GM19455 (cell line): ENCODE data around the gene NET1.

Experiments
- ATAC-seq: cut with Tn5 transposase; IDR thresholded peaks from one replicate; pipeline ENCODE4 v1.9.1; 2021; ENCODE audit not compliant: unreplicated experiment

The NET1 gene

DNA sequence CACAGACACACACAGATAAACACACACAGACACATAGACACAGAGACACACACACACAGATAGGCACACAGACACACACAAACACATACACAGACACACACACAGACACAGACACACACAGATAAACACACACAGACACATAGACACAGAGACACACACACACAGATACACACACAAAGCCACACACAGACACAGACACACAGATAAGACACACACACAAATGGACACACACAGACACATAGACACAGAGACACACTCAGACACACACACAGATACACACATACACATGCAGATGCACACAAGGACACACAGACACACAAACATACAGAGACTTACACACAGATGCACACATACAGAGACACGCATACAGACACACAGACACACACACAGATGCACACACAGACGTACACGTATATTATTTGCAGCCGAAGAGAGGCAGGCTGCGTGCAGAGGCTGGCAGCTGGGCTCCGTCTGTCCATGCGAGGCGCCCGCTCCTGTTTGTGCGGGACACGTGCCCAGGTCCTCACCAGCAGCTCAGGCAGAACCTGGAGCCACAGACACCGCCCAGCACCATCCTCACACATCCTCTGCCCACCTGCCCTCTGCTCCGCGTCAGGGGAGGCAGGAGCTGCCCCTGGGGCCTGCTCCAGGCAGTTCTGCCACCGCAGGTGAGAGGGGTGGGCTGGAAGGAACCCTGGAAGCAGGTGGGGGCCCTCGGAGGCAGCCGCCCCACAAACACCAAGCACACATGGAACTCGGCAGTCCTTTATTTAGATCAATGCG is 85.8 kb downstream of the NET1 start:
- no peak for ATAC-seq

DNA sequence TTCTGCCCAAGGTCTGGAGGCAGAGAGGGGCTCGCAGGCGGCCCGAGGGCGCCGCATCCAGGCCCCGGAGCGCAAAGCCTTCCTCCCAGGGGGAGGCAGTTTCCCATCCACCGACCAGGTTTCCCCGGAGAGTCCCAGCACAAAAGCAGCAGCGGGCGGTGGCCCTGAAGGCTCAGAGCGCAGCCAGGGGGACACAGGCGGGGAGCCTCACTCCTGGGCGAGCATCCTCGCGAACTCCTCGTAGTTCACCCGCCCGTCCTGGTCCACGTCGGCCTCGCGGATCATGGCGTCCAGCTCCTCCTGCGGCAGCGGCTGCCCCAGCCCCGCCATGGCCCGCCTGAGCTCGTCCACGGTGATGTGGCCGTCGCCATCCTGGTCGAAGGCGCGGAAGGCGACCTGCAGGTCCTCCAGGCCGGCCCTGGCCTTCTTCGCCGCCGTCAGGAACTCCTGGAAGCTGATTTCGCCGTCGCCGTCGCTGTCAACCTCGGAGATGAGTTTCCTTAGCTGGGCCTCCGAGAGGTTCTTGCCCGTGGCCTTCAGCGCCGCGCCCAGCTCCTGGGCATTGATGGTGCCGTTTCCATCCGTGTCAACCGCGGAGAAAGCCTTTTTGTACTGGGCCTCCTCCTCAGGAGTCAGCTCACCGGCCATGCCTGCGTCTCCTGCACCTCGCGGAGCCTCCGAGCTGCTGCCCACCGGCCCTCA is 86.6 kb downstream of the NET1 start:
- ATAC-seq = no peak

GRCh38 chr10:5499493-5500140 is 87.3 kb downstream of the NET1 start, which contains the start of gene CALML5:
Gene CALML5, minus strand, starts transcription at chr10:5499570. Its CDS starts 132 bp downstream, at chr10:5499438.
- ATAC-seq = no peak

- ATAC-seq = no peak
Observed at GRCh38 chr10:5500162-5500670, 87.9 kb downstream of the NET1 start.

DNA sequence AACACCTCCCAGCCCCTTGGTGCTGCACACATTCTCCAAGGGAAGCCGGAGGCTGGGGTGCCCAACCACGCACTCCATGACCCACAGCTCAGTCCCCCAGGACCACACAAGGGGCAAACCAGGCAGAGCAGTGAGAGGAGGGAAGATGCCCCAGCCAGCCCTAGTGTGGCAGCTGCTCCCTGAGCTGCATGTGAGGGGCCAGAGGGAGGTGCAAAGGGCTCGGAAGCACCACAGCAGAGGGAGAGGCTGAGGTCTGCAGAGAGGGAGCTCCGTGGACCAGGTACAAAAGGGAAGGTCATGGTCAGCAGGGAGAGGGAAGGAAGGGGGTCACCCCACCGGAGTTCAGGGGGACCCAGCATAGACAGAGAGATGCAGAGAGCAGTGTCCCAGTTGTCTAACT is 88.6 kb downstream of the NET1 start:
- ATAC-seq = no peak

DNA sequence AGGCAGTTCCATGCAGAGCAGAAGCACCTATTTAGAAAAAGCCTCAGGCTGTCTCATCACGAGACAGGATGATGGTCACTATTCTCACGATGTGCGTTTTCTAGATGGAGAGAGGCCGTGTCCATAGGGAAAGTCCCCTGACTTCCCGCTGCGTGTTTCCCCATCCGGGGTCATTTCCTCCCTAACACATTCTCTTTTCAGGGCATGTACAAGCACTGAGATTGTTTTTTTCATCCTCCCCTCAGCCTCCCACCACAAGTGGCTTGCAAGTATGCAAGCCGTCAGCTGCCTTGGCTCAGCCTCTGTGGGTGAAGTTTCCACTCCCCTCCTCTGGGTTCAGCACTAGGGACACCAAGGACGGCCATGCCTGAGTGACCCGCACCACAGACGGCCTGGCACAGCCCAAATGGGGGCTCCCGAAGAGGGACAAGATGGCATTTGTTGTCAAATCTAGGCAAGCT is 89.7 kb downstream of the NET1 start:
- ATAC-seq = no peak

GRCh38 chr10:5502571-5503476 is 90.5 kb downstream of the NET1 start:
- no peak for ATAC-seq

- no peak for ATAC-seq
Observed at GRCh38 chr10:5503477-5503835, 91.1 kb downstream of the NET1 start.

DNA sequence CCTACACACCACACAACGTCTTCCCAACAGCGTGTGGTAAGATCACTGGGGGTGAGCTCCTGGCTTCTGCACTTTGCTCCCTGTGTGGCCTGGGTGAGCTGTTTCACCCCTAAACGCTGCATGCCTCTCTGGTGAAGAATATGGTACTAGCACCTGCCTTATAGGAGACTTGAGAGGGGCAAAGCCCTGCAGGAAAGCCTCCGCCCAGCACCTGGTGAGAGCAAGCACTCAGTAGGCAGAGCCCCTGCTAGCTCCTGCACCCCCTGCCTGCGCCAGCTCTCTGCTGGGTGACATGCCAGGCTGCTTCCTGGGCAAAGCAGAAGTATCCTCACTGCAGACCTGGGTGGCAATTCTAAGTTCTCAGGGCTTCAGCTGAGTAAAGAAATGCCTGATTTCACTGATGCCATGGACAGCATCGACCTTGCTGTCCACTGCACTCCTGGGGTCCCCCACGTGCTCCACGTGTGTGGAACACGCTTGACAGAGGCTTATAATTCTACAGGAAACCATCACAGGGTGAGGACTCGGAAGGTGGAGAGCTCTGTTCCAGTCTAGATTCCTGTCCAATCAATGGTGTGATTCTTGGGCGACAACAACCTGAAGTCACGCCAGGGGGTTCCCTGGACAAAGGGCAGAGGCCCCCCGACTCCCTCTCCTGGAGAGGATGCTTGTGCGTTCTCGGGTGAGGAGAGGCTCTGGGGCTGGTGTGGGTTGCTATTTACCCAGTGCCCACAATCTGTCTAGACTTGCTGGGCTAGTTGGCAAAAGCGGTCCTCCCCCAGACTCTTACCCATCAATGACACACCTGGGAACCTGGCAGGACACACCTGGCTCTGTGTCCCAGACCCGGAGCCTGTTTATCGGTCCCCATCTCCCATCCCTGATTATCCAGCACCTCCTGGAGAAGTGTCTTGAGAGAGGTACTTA is 92.1 kb downstream of the NET1 start:
- ATAC-seq = no peak

GRCh38 chr10:5506246-5506645 is 93.9 kb downstream of the NET1 start:
- ATAC-seq = no peak

GRCh38 chr10:5506751-5507648 is 94.6 kb downstream of the NET1 start:
- ATAC-seq = no peak

DNA sequence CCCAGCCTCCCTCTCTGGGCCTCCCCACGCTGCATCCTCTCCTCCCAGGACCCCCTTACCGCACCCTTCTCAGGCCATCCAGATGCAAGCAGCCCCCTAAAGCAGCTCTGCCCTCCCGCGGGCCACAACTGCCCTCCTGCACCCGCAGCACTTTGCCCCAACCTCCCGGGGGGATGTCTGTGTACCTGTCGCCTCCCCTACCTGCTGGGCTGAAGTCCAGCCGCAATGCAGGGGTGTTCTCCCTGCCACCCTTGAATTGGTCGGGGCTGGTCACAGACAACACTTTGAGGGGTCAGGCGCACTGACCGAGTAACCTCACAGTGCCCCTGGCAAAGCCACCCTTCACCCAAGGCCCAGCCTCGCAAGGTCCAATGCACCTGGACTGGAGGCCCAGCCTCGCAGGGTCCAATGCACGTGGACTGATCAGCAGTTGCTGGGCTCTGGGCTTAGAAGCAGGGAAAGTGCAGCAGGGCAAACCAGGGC is 95.3 kb downstream of the NET1 start:
- ATAC-seq = no peak

- no peak for ATAC-seq
Observed at GRCh38 chr10:5508161-5508604, 95.8 kb downstream of the NET1 start.
